ENCODE measurements around the gene ARPC5.
"Not testable (repeated sequence)": the region's sequence is repeated elsewhere in the genome, so short reads cannot be mapped to it uniquely, and the experiment has no call there.

DNA sequence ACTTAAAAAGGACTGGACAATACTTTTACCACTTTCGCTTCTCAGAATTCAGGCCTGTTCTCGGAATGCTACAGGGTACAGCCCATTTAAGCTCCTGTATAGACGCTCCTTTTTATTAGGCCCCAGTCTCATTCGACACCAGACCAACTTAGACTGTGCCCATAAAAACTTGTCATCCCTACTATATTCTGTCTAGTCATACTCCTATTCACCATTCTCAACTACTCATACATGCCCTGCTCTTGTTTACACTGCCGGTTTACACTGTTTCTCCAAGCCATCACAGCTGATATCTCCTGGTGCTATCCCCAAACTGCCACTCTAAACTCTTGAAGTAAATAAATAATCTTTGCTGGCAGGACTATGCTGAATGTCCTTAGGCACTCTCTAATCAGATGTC is 17.4 kb downstream of the ARPC5 start:
- TF ChIP-seq CSDC2 (CRISPR knock-in tag; IDR thresholded peaks at IDR 0.05); ZC3H10 (CRISPR knock-in tag; IDR thresholded peaks at IDR 0.05); BACH2 (CRISPR knock-in tag; IDR thresholded peaks at IDR 0.05; ENCODE audit: borderline replicate concordance); ZFP30 (CRISPR knock-in tag; IDR thresholded peaks at IDR 0.05); PPARA (CRISPR knock-in tag; IDR thresholded peaks at IDR 0.05; ENCODE audit: borderline replicate concordance); TOX (CRISPR knock-in tag; IDR thresholded peaks at IDR 0.05; ENCODE audit: borderline replicate concordance): not testable (repeated sequence)
- TF ChIP-seq, protein P1, sequence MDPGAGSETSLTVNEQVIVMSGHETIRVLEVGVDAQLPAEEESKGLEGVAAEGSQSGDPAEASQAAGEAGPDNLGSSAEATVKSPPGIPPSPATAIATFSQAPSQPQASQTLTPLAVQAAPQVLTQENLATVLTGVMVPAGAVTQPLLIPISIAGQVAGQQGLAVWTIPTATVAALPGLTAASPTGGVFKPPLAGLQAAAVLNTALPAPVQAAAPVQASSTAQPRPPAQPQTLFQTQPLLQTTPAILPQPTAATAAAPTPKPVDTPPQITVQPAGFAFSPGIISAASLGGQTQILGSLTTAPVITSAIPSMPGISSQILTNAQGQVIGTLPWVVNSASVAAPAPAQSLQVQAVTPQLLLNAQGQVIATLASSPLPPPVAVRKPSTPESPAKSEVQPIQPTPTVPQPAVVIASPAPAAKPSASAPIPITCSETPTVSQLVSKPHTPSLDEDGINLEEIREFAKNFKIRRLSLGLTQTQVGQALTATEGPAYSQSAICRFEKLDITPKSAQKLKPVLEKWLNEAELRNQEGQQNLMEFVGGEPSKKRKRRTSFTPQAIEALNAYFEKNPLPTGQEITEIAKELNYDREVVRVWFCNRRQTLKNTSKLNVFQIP (CRISPR knock-in tag; IDR thresholded peaks at IDR 0.05; ENCODE audit: borderline replicate concordance, low read depth) = not testable (repeated sequence)
- TF ChIP-seq, protein P2, sequence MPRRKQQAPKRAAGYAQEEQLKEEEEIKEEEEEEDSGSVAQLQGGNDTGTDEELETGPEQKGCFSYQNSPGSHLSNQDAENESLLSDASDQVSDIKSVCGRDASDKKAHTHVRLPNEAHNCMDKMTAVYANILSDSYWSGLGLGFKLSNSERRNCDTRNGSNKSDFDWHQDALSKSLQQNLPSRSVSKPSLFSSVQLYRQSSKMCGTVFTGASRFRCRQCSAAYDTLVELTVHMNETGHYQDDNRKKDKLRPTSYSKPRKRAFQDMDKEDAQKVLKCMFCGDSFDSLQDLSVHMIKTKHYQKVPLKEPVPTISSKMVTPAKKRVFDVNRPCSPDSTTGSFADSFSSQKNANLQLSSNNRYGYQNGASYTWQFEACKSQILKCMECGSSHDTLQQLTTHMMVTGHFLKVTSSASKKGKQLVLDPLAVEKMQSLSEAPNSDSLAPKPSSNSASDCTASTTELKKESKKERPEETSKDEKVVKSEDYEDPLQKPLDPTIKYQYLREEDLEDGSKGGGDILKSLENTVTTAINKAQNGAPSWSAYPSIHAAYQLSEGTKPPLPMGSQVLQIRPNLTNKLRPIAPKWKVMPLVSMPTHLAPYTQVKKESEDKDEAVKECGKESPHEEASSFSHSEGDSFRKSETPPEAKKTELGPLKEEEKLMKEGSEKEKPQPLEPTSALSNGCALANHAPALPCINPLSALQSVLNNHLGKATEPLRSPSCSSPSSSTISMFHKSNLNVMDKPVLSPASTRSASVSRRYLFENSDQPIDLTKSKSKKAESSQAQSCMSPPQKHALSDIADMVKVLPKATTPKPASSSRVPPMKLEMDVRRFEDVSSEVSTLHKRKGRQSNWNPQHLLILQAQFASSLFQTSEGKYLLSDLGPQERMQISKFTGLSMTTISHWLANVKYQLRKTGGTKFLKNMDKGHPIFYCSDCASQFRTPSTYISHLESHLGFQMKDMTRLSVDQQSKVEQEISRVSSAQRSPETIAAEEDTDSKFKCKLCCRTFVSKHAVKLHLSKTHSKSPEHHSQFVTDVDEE (CRISPR knock-in tag; IDR thresholded peaks at IDR 0.05) = not testable (repeated sequence)
- TF ChIP-seq, protein P3, sequence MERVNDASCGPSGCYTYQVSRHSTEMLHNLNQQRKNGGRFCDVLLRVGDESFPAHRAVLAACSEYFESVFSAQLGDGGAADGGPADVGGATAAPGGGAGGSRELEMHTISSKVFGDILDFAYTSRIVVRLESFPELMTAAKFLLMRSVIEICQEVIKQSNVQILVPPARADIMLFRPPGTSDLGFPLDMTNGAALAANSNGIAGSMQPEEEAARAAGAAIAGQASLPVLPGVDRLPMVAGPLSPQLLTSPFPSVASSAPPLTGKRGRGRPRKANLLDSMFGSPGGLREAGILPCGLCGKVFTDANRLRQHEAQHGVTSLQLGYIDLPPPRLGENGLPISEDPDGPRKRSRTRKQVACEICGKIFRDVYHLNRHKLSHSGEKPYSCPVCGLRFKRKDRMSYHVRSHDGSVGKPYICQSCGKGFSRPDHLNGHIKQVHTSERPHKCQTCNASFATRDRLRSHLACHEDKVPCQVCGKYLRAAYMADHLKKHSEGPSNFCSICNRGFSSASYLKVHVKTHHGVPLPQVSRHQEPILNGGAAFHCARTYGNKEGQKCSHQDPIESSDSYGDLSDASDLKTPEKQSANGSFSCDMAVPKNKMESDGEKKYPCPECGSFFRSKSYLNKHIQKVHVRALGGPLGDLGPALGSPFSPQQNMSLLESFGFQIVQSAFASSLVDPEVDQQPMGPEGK (CRISPR knock-in tag; IDR thresholded peaks at IDR 0.05; ENCODE audit: borderline replicate concordance) = not testable (repeated sequence)

All from SK-N-SH treated with all-trans-retinoic acid at 6 μM for 48 hours (cell line).